Activated CD4-positive, alpha-beta T cell treated with anti-CD3 and anti-CD28 coated beads, Interleukin-2, amount 10 ng/mL, durations not matched to agents 7 days and 5 days (primary cell): Measurements from ENCODE around the gene TCF25. TPM values are rescaled to one million over a fixed set of nuclear protein-coding genes. Genes with fewer than 3 reads are reported as not detected.

Source experiments
- CTCF ChIA-PET: fragments of 350-600 bp; sonication (Branson Sonifier 250); formaldehyde crosslinking; loops from one replicate; lab custom pipeline; 2021; ENCODE audit warnings: antibody characterized with exemption; lab: Charles Lee
- POLR2A ChIA-PET: fragments of 350-600 bp; sonication (Branson Sonifier 250); formaldehyde crosslinking; loops from one replicate; lab custom pipeline; 2021; ENCODE audit warnings: antibody characterized with exemption; lab: Charles Lee
- DNase-seq: peaks from one replicate; pipeline ENCODE4 v3.0.0-alpha.2; 2020
- H3K27ac Mint-ChIP-seq: one replicate; pipeline ENCODE4 v1.8.0; 2021; ENCODE audit warnings: mild to moderate bottlenecking, moderate library complexity, mixed read lengths
- H3K27me3 Mint-ChIP-seq: one replicate; pipeline ENCODE4 v1.8.0; 2021; ENCODE audit warnings: mixed read lengths
- H3K36me3 Mint-ChIP-seq: one replicate; pipeline ENCODE4 v1.8.0; 2021; ENCODE audit warnings: low read depth, mixed read lengths
- H3K4me1 Mint-ChIP-seq: one replicate; pipeline ENCODE4 v1.8.0; 2021; ENCODE audit warnings: mixed read lengths
- H3K4me3 Mint-ChIP-seq: one replicate; pipeline ENCODE4 v1.8.0; 2021; ENCODE audit warnings: mild to moderate bottlenecking, moderate library complexity, mixed read lengths
- H3K9me3 Mint-ChIP-seq: one replicate; pipeline ENCODE4 v1.8.0; 2021; ENCODE audit warnings: mixed read lengths
- total RNA-seq, 2 experiments: library from RNA; stranded (reverse); gene quantifications; one replicate each; pipeline ENCODE4 v1.2.3, GENCODE V29; 2021

Gene TCF25
- total RNA-seq, 2 experiments from 2014 or later: 148 to 168 TPM

GRCh38 chr16:89936034-89936433, 62.6 kb downstream of the TCF25 start:
- Mint-ChIP-seq H3K27ac (no peak overlapping the region), H3K27me3 (no peaks in the 10 kb centered on the region), H3K9me3 (no peaks in the 10 kb centered on the region), H3K36me3 (no peaks in the 10 kb centered on the region), H3K4me1 (no peaks in the 10 kb centered on the region), H3K4me3 (no peak overlapping the region)
- CTCF ChIA-PET: no interaction called here
- DNase-seq: no peak
- POLR2A ChIA-PET: no interaction called here

GRCh38 chr16:89936508-89936907, 63.1 kb downstream of the TCF25 start:
- H3K9me3 Mint-ChIP-seq: no peaks in the 10 kb centered on the region
- H3K4me1 Mint-ChIP-seq: no peaks in the 10 kb centered on the region
- no peak overlapping the region for H3K4me3 Mint-ChIP-seq
- no peak overlapping the region for H3K27ac Mint-ChIP-seq
- no peaks in the 10 kb centered on the region for H3K36me3 Mint-ChIP-seq
- no peak for DNase-seq
- ChIA-PET POLR2A (no interaction called here), CTCF (no interaction called here)
- H3K27me3 Mint-ChIP-seq: no peaks in the 10 kb centered on the region

- CTCF ChIA-PET: no interaction called here
- no peaks in the 10 kb centered on the region for H3K27me3 Mint-ChIP-seq
- no peak for DNase-seq
- no peak overlapping the region for H3K4me3 Mint-ChIP-seq
- no peaks in the 10 kb centered on the region for H3K36me3 Mint-ChIP-seq
- POLR2A ChIA-PET: no interaction called here
- H3K27ac Mint-ChIP-seq: no peak overlapping the region
- H3K4me1 Mint-ChIP-seq: no peaks in the 10 kb centered on the region
- H3K9me3 Mint-ChIP-seq: no peaks in the 10 kb centered on the region
Measured at GRCh38 chr16:89936981-89937380, 63.6 kb downstream of the TCF25 start.

- POLR2A ChIA-PET: no interaction called here
- H3K36me3 Mint-ChIP-seq: no peaks in the 10 kb centered on the region
- no peaks in the 10 kb centered on the region for H3K9me3 Mint-ChIP-seq
- no peak for DNase-seq
- CTCF ChIA-PET: no interaction called here
- H3K4me1 Mint-ChIP-seq: no peaks in the 10 kb centered on the region
- H3K27me3 Mint-ChIP-seq: peaks cover 3% of the 10 kb centered on the region
- H3K27ac Mint-ChIP-seq: no peak overlapping the region
- H3K4me3 Mint-ChIP-seq: no peak overlapping the region
Measured at GRCh38 chr16:89938175-89938885, 64.9 kb downstream of the TCF25 start.

GRCh38 chr16:89944773-89945172, 71.4 kb downstream of the TCF25 start:
- Mint-ChIP-seq H3K9me3 (no peaks in the 10 kb centered on the region), H3K27ac (no peak overlapping the region), H3K4me3 (no peak overlapping the region), H3K27me3 (peaks cover 28% of the 10 kb centered on the region), H3K4me1 (peaks cover 11% of the 10 kb centered on the region), H3K36me3 (no peaks in the 10 kb centered on the region)
- POLR2A ChIA-PET: no interaction called here
- DNase-seq: no peak
- CTCF ChIA-PET: interaction anchor here (0.7 kb wide), 2 partner anchors 18 to 76 kb away, joined by 3 to 6 read pairs; no protein-coding TSS in a partner anchor

- POLR2A ChIA-PET: interaction anchor here (0.7 kb wide), 1 partner anchor 1152 kb away, joined by 3 read pairs; no protein-coding TSS in a partner anchor
- Mint-ChIP-seq H3K9me3 (no peaks in the 10 kb centered on the region), H3K4me3 (no peak overlapping the region), H3K27me3 (peaks cover 28% of the 10 kb centered on the region), H3K27ac (no peak overlapping the region), H3K36me3 (no peaks in the 10 kb centered on the region), H3K4me1 (peaks cover 14% of the 10 kb centered on the region)
- CTCF ChIA-PET: no interaction called here
- no peak for DNase-seq
Measured at GRCh38 chr16:89945654-89946053, 72.3 kb downstream of the TCF25 start.

GRCh38 chr16:89946515-89946914, 73.1 kb downstream of the TCF25 start:
- no peak for DNase-seq
- peaks cover 28% of the 10 kb centered on the region for H3K27me3 Mint-ChIP-seq
- POLR2A ChIA-PET: no interaction called here
- H3K27ac Mint-ChIP-seq: no peak overlapping the region
- CTCF ChIA-PET: no interaction called here
- H3K36me3 Mint-ChIP-seq: no peaks in the 10 kb centered on the region
- H3K9me3 Mint-ChIP-seq: no peaks in the 10 kb centered on the region
- peaks cover 14% of the 10 kb centered on the region for H3K4me1 Mint-ChIP-seq
- no peak overlapping the region for H3K4me3 Mint-ChIP-seq

- Mint-ChIP-seq H3K4me1 (peaks cover 14% of the 10 kb centered on the region), H3K27me3 (peaks cover 21% of the 10 kb centered on the region), H3K36me3 (no peaks in the 10 kb centered on the region), H3K4me3 (peak overlapping the region; percentile 73), H3K27ac (no peak overlapping the region), H3K9me3 (no peaks in the 10 kb centered on the region)
- no peak for DNase-seq
- ChIA-PET POLR2A (no interaction called here), CTCF (no interaction called here)
Measured at GRCh38 chr16:89949121-89949742, 75.8 kb downstream of the TCF25 start.

- POLR2A ChIA-PET: no interaction called here
- peak overlapping the region; percentile 73 for H3K4me3 Mint-ChIP-seq
Measured at GRCh38 chr16:89949756-89950155, 76.4 kb downstream of the TCF25 start.

GRCh38 chr16:89951509-89951908, 78.1 kb downstream of the TCF25 start:
- Mint-ChIP-seq H3K27me3 (peaks cover 9% of the 10 kb centered on the region), H3K9me3 (no peaks in the 10 kb centered on the region), H3K36me3 (no peaks in the 10 kb centered on the region), H3K27ac (no peak overlapping the region), H3K4me3 (no peak overlapping the region), H3K4me1 (peaks cover 14% of the 10 kb centered on the region)
- no peak for DNase-seq
- ChIA-PET CTCF (interaction anchor here (1.7 kb wide), 1 partner anchor 33 kb away, joined by 4 read pairs; the partner anchor contains the start of gene MC1R), POLR2A (no interaction called here)

More at GRCh38 chr16:89949756-89950155, 76.4 kb downstream of the TCF25 start:
- Mint-ChIP-seq H3K9me3 (no peaks in the 10 kb centered on the region), H3K36me3 (no peaks in the 10 kb centered on the region), H3K27me3 (peaks cover 19% of the 10 kb centered on the region), H3K27ac (no peak overlapping the region), H3K4me1 (peaks cover 14% of the 10 kb centered on the region)
- CTCF ChIA-PET: interaction anchor here (0.6 to 1.7 kb wide), 2 partner anchors 31 to 82 kb away, joined by 3 to 4 read pairs; partner anchors contain the start of gene MC1R
- no peak for DNase-seq

GRCh38 chr16:89952049-89952448, 78.7 kb downstream of the TCF25 start:
- Mint-ChIP-seq H3K27me3 (peaks cover 8% of the 10 kb centered on the region), H3K27ac (no peak overlapping the region), H3K4me3 (no peak overlapping the region), H3K9me3 (no peaks in the 10 kb centered on the region), H3K36me3 (no peaks in the 10 kb centered on the region), H3K4me1 (peaks cover 14% of the 10 kb centered on the region)
- ChIA-PET POLR2A (no interaction called here), CTCF (no interaction called here)
- no peak for DNase-seq

- CTCF ChIA-PET: no interaction called here
- POLR2A ChIA-PET: no interaction called here
- no peak overlapping the region for H3K27ac Mint-ChIP-seq
Measured at GRCh38 chr16:89952551-89952950, 79.2 kb downstream of the TCF25 start.

GRCh38 chr16:89953671-89954406, 80.4 kb downstream of the TCF25 start:
- ChIA-PET CTCF (interaction anchor here (1.1 to 1.3 kb wide), 2 partner anchors 12 to 23 kb away, joined by 3 read pairs; no protein-coding TSS in a partner anchor), POLR2A (no interaction called here)
- no peaks in the 10 kb centered on the region for H3K27me3 Mint-ChIP-seq
- DNase-seq: no peak
- H3K27ac Mint-ChIP-seq: no peak overlapping the region
- H3K4me3 Mint-ChIP-seq: no peak overlapping the region
- peaks cover 7% of the 10 kb centered on the region for H3K36me3 Mint-ChIP-seq
- H3K4me1 Mint-ChIP-seq: peaks cover 6% of the 10 kb centered on the region
- H3K9me3 Mint-ChIP-seq: no peaks in the 10 kb centered on the region

More at GRCh38 chr16:89952551-89952950, 79.2 kb downstream of the TCF25 start:
- H3K4me1 Mint-ChIP-seq: peaks cover 12% of the 10 kb centered on the region
- no peak overlapping the region for H3K4me3 Mint-ChIP-seq
- no peak for DNase-seq
- no peaks in the 10 kb centered on the region for H3K9me3 Mint-ChIP-seq
- H3K36me3 Mint-ChIP-seq: no peaks in the 10 kb centered on the region
- H3K27me3 Mint-ChIP-seq: peaks cover 3% of the 10 kb centered on the region
